GM23338 (cell line): ENCODE results near the gene LRRFIP1. TPM values are rescaled to one million over a fixed set of nuclear protein-coding genes. Genes with fewer than 3 reads are reported as not detected.
"Not testable (repeated sequence)": the region's sequence is repeated elsewhere in the genome, so short reads cannot be mapped to it uniquely, and the experiment has no call there.

ENCODE experiments used
- ATAC-seq: fragments of 200-7000 bp; cut with Tn5 transposase; 3 replicates; pipeline ENCODE4 v1.9.1; 2020
- DNase-seq: peaks from one replicate; pipeline ENCODE4 v3.0.0-alpha.2; 2015; ENCODE audit warnings: low spot score
- H2AFZ ChIP-seq: fragments of 200-600 bp; sonication (generic); 2 replicates; pipeline ENCODE4 v1.8.0; 2016; ENCODE audit warnings: antibody characterized with exemption, mild to moderate bottlenecking, moderate library complexity
- H3F3A ChIP-seq: fragments of 200-600 bp; sonication (generic); replicated peaks from 2 replicates; pipeline ENCODE4 v1.8.0; 2017; ENCODE audit warnings: antibody characterized with exemption, mixed run types, low read depth
- H3K27ac ChIP-seq: fragments of 200-600 bp; sonication (generic); 2 replicates; pipeline ENCODE4 v1.6.1; 2016; ENCODE audit warnings: low read depth
- H3K27me3 ChIP-seq: fragments of 200-600 bp; sonication (generic); 2 replicates; pipeline ENCODE4 v1.8.0; 2016; ENCODE audit warnings: mild to moderate bottlenecking, mixed run types, moderate library complexity; ENCODE audit not compliant: insufficient read depth
- H3K36me3 ChIP-seq: fragments of 200-600 bp; sonication (generic); 2 replicates; pipeline ENCODE4 v1.8.0; 2016; ENCODE audit warnings: mild to moderate bottlenecking; ENCODE audit not compliant: insufficient read depth
- H3K4me1 ChIP-seq: fragments of 200-600 bp; sonication (generic); 2 replicates; pipeline ENCODE4 v1.8.0; 2016; ENCODE audit warnings: mild to moderate bottlenecking, moderate library complexity; ENCODE audit not compliant: insufficient read depth
- H3K4me2 ChIP-seq: fragments of 200-600 bp; sonication (generic); 2 replicates; pipeline ENCODE4 v1.7.1; 2017; ENCODE audit warnings: mixed run types
- H3K4me3 ChIP-seq: fragments of 200-600 bp; sonication (generic); 2 replicates; pipeline ENCODE4 v1.6.1; 2016; ENCODE audit warnings: mixed run types
- H3K79me2 ChIP-seq: fragments of 200-600 bp; sonication (generic); replicated peaks from 2 replicates; pipeline ENCODE4 v1.8.0; 2017; ENCODE audit warnings: mild to moderate bottlenecking; ENCODE audit not compliant: insufficient read depth
- H3K9me2 ChIP-seq: fragments of 200-600 bp; sonication (generic); 2 replicates; pipeline ENCODE4 v1.8.0; 2017; ENCODE audit not compliant: insufficient read depth
- H4K20me1 ChIP-seq: fragments of 200-600 bp; sonication (generic); replicated peaks from 2 replicates; pipeline ENCODE4 v1.8.0; 2017; ENCODE audit warnings: mild to moderate bottlenecking; ENCODE audit not compliant: insufficient read depth
- H3K27ac Mint-ChIP-seq: 2 replicates; pipeline ENCODE4 v1.8.0; 2020; ENCODE audit warnings: inconsistent platforms, mild to moderate bottlenecking, moderate library complexity, mixed read lengths
- H3K27me3 Mint-ChIP-seq: 3 replicates; pipeline ENCODE4 v1.8.0; 2022; ENCODE audit warnings: low read depth, mild to moderate bottlenecking, moderate library complexity, mixed read lengths, inconsistent platforms; ENCODE audit not compliant: insufficient read depth, poor library complexity
- H3K36me3 Mint-ChIP-seq: 3 replicates; pipeline ENCODE4 v1.8.0; 2021; ENCODE audit warnings: low read depth, mild to moderate bottlenecking, inconsistent platforms, moderate library complexity, mixed read lengths
- H3K4me1 Mint-ChIP-seq: 3 replicates; pipeline ENCODE4 v1.8.0; 2020; ENCODE audit warnings: mild to moderate bottlenecking, inconsistent platforms, mixed read lengths
- H3K4me3 Mint-ChIP-seq: 3 replicates; pipeline ENCODE4 v1.8.0; 2021; ENCODE audit warnings: moderate library complexity, mild to moderate bottlenecking, inconsistent platforms, mixed read lengths
- H3K9me3 Mint-ChIP-seq: 3 replicates; pipeline ENCODE4 v1.8.0; 2020; ENCODE audit warnings: moderate library complexity, mild to moderate bottlenecking, inconsistent platforms, mixed read lengths
- EZH2 ChIP-seq: fragments of 200-600 bp; sonication (generic); IDR thresholded peaks from one replicate; pipeline ENCODE4 v1.8.0; 2017; ENCODE audit warnings: antibody characterized with exemption, mild to moderate bottlenecking, low read depth; ENCODE audit not compliant: unreplicated experiment
- EZH2phosphoT487 ChIP-seq: fragments of 200-600 bp; sonication (generic); IDR thresholded peaks from one replicate; pipeline ENCODE4 v1.8.1; 2018; ENCODE audit warnings: antibody characterized with exemption; ENCODE audit not compliant: unreplicated experiment
- JUNB ChIP-seq: IDR thresholded peaks from one replicate; pipeline ENCODE4 v1.6.1; 2016; ENCODE audit warnings: antibody characterized with exemption; ENCODE audit not compliant: unreplicated experiment
- POLR2AphosphoS5 ChIP-seq: IDR thresholded peaks from 2 replicates; pipeline ENCODE4 v1.6.1; 2016; ENCODE audit warnings: antibody characterized with exemption, low read depth
- STAT1 ChIP-seq: IDR thresholded peaks from one replicate; pipeline ENCODE4 v1.6.1; 2016; ENCODE audit warnings: antibody characterized with exemption; ENCODE audit not compliant: unreplicated experiment
- ZNF114 ChIP-seq: fragments of 250-450 bp; sonication (Bioruptor Pico); IDR thresholded peaks from 2 replicates; pipeline ENCODE4 v1.5.0; 2020; ENCODE audit warnings: mild to moderate bottlenecking, moderate library complexity
- ZNF331 ChIP-seq: fragments of 250-450 bp; sonication (Bioruptor Pico); IDR thresholded peaks from 2 replicates; pipeline ENCODE4 v1.5.0; 2020; ENCODE audit warnings: low read depth, mild to moderate bottlenecking, moderate library complexity
- polyA plus RNA-seq: library from polyadenylated mRNA; unstranded; fragments of >200 nt; fragmentation: Nextera tagmentation; extraction: Ambion mirVana; gene quantifications from 2 replicates; pipeline ENCODE4 v1.2.1, GENCODE V29; 2016
- total RNA-seq: library from RNA; depleted of rRNA; stranded (reverse); fragments of >200 nt; shearing (Covaris generic); gene quantifications from 2 replicates; pipeline ENCODE4 v1.2.3, GENCODE V29; 2014
- TF ChIP-seq, protein P1 (sequence below), 2 experiments: fragments of 200-600 bp in 1 of 2; sonication (generic) in 1 of 2; conservative IDR thresholded peaks; 2 replicates each; pipeline versions ENCODE4 v1.5.1 to v1.6.1; 2016 to 2017; ENCODE audit warnings: antibody characterized with exemption in 2 of 2, low read depth in 2 of 2, mild to moderate bottlenecking in 2 of 2, moderate library complexity in 1 of 2
- TF ChIP-seq, protein P2 (sequence below): IDR thresholded peaks from one replicate; pipeline ENCODE4 v1.6.1; 2018; ENCODE audit warnings: antibody characterized with exemption; ENCODE audit not compliant: unreplicated experiment
- TF ChIP-seq, protein P3 (sequence below): IDR thresholded peaks from 2 replicates; pipeline ENCODE4 v1.6.1; 2016; ENCODE audit warnings: antibody characterized with exemption

Gene LRRFIP1
- total and polyA plus RNA-seq, 2 experiments from 2014 or later = 59.6 to 178 TPM

GRCh38 chr2:237763812-237764211 is 136.4 kb downstream of the LRRFIP1 start:
- Histone ChIP-seq H3K27ac (no peak overlapping the region), H3K4me2 (no peak overlapping the region), H4K20me1 (no peaks in the 10 kb centered on the region; the same call in 1 of the 2 replicates), H3K27me3 (no peaks in the 10 kb centered on the region), H3K36me3 (peaks cover 17% of the 10 kb centered on the region), H3K4me1 (no peaks in the 10 kb centered on the region), H3K79me2 (no peaks in the 10 kb centered on the region), H3K4me3 (no peak overlapping the region), H3F3A (no peaks in the 10 kb centered on the region), H2AFZ (no peak overlapping the region), H3K9me2 (no peaks in the 10 kb centered on the region)
- DNase-seq = no peak
- Mint-ChIP-seq H3K4me1 (no peaks in the 10 kb centered on the region), H3K36me3 (peaks cover 34% of the 10 kb centered on the region), H3K27me3 (peaks cover 2% of the 10 kb centered on the region), H3K9me3 (no peaks in the 10 kb centered on the region), H3K4me3 (no peak overlapping the region), H3K27ac (no peak overlapping the region)
- no peak for ATAC-seq
- TF ChIP-seq ZNF114 (no peak), EZH2 (no peak), STAT1 (no peak), POLR2AphosphoS5 (no peak), JUNB (no peak), EZH2phosphoT487 (no peak)
- TF ChIP-seq, protein P1, sequence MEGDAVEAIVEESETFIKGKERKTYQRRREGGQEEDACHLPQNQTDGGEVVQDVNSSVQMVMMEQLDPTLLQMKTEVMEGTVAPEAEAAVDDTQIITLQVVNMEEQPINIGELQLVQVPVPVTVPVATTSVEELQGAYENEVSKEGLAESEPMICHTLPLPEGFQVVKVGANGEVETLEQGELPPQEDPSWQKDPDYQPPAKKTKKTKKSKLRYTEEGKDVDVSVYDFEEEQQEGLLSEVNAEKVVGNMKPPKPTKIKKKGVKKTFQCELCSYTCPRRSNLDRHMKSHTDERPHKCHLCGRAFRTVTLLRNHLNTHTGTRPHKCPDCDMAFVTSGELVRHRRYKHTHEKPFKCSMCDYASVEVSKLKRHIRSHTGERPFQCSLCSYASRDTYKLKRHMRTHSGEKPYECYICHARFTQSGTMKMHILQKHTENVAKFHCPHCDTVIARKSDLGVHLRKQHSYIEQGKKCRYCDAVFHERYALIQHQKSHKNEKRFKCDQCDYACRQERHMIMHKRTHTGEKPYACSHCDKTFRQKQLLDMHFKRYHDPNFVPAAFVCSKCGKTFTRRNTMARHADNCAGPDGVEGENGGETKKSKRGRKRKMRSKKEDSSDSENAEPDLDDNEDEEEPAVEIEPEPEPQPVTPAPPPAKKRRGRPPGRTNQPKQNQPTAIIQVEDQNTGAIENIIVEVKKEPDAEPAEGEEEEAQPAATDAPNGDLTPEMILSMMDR (conservative IDR thresholded peaks at IDR 0.05; ENCODE audit: low read depth in 2 of 2) = no peak

DNA sequence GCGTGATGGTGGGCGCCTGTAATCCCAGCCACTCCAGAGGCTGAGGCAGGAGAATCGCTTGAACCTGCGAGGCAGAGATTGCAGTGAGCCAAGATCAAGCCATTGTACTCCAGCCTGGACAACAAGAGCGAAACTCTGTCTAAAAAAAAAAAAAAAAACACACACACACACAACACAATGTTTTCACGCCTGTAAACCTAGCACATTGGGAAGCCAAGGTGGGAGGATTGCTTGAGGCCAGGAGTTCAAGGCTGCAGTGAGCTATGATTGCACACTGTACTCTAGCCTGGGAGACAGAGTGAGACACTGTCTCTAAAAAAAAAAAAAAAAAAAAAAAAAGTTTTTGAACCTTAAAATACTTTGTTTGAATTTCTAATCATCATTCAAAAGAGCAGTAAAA is 137.7 kb downstream of the LRRFIP1 start:
- H3K9me3 Mint-ChIP-seq, H3K4me1 ChIP-seq, DNase-seq, H3K4me3 ChIP-seq, H2AFZ ChIP-seq, ATAC-seq, H3K27ac Mint-ChIP-seq, H3K4me3 Mint-ChIP-seq, H3K4me1 Mint-ChIP-seq, H3K36me3 ChIP-seq, H3F3A ChIP-seq, H3K27me3 Mint-ChIP-seq, H3K9me2 ChIP-seq, H3K79me2 ChIP-seq, H3K4me2 ChIP-seq, H3K27ac ChIP-seq, H4K20me1 ChIP-seq, H3K27me3 ChIP-seq: not testable (repeated sequence)
- H3K36me3 Mint-ChIP-seq = peaks cover 27% of the 10 kb centered on the region

GRCh38 chr2:237765875-237766274 is 138.5 kb downstream of the LRRFIP1 start:
- Histone ChIP-seq H3K4me3 (no peak overlapping the region), H3K79me2 (no peaks in the 10 kb centered on the region), H3K9me2 (no peaks in the 10 kb centered on the region), H3F3A (no peaks in the 10 kb centered on the region), H3K36me3 (peaks cover 5% of the 10 kb centered on the region), H3K27ac (no peak overlapping the region), H3K27me3 (no peaks in the 10 kb centered on the region), H3K4me2 (no peak overlapping the region), H2AFZ (no peak overlapping the region), H3K4me1 (no peaks in the 10 kb centered on the region), H4K20me1 (no peaks in the 10 kb centered on the region; the same call in 1 of the 2 replicates)
- Mint-ChIP-seq H3K4me1 (no peaks in the 10 kb centered on the region), H3K36me3 (peaks cover 21% of the 10 kb centered on the region), H3K4me3 (no peak overlapping the region), H3K27me3 (peaks cover 2% of the 10 kb centered on the region), H3K9me3 (no peaks in the 10 kb centered on the region), H3K27ac (no peak overlapping the region)
- no peak for ATAC-seq
- DNase-seq = no peak
- no peak for TF ChIP-seq EZH2phosphoT487
- TF ChIP-seq, protein P2, sequence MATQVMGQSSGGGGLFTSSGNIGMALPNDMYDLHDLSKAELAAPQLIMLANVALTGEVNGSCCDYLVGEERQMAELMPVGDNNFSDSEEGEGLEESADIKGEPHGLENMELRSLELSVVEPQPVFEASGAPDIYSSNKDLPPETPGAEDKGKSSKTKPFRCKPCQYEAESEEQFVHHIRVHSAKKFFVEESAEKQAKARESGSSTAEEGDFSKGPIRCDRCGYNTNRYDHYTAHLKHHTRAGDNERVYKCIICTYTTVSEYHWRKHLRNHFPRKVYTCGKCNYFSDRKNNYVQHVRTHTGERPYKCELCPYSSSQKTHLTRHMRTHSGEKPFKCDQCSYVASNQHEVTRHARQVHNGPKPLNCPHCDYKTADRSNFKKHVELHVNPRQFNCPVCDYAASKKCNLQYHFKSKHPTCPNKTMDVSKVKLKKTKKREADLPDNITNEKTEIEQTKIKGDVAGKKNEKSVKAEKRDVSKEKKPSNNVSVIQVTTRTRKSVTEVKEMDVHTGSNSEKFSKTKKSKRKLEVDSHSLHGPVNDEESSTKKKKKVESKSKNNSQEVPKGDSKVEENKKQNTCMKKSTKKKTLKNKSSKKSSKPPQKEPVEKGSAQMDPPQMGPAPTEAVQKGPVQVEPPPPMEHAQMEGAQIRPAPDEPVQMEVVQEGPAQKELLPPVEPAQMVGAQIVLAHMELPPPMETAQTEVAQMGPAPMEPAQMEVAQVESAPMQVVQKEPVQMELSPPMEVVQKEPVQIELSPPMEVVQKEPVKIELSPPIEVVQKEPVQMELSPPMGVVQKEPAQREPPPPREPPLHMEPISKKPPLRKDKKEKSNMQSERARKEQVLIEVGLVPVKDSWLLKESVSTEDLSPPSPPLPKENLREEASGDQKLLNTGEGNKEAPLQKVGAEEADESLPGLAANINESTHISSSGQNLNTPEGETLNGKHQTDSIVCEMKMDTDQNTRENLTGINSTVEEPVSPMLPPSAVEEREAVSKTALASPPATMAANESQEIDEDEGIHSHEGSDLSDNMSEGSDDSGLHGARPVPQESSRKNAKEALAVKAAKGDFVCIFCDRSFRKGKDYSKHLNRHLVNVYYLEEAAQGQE = no peak
- TF ChIP-seq ZNF114 = no peak
- no peak for TF ChIP-seq JUNB
- TF ChIP-seq ZNF331 = no peak
- no peak for TF ChIP-seq EZH2
- TF ChIP-seq, protein P3, sequence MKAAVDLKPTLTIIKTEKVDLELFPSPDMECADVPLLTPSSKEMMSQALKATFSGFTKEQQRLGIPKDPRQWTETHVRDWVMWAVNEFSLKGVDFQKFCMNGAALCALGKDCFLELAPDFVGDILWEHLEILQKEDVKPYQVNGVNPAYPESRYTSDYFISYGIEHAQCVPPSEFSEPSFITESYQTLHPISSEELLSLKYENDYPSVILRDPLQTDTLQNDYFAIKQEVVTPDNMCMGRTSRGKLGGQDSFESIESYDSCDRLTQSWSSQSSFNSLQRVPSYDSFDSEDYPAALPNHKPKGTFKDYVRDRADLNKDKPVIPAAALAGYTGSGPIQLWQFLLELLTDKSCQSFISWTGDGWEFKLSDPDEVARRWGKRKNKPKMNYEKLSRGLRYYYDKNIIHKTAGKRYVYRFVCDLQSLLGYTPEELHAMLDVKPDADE = no peak
